Activated CD8-positive, alpha-beta memory T cell treated with anti-CD3 and anti-CD28 coated beads, Interleukin-2, amount 50 U/mL, for 48 hours (primary cell): Measurements from ENCODE around the gene NFAM1.

ENCODE experiments used
- DNase-seq: peaks from one replicate; pipeline ENCODE4 v3.0.0-alpha.2; 2020

Gene NFAM1

GRCh38 chr22:42414021-42414420, 18.2 kb downstream of the NFAM1 start:
- DNase-seq: no peak

GRCh38 chr22:42412744-42413333, 19.4 kb downstream of the NFAM1 start:
- no peak for DNase-seq

- no peak for DNase-seq
These were observed 21.5 kb downstream of the NFAM1 start for GRCh38 chr22:42410708-42411107.

- DNase-seq: no peak
These were observed 23.2 kb downstream of the NFAM1 start for GRCh38 chr22:42408810-42409529.

GRCh38 chr22:42408276-42408675, 23.9 kb downstream of the NFAM1 start:
- DNase-seq: no peak

GRCh38 chr22:42404266-42404665, 27.9 kb downstream of the NFAM1 start:
- no peak for DNase-seq

GRCh38 chr22:42401535-42402334, 30.5 kb downstream of the NFAM1 start:
- no peak for DNase-seq

GRCh38 chr22:42400811-42401534, 31.2 kb downstream of the NFAM1 start:
- DNase-seq: no peak

GRCh38 chr22:42399315-42400271, 32.6 kb downstream of the NFAM1 start:
- DNase-seq: no peak

GRCh38 chr22:42397332-42398249, 34.6 kb downstream of the NFAM1 start:
- no peak for DNase-seq

- no peak for DNase-seq
These were observed 35.4 kb downstream of the NFAM1 start for GRCh38 chr22:42396621-42397331.

GRCh38 chr22:42389143-42389542, 43.1 kb downstream of the NFAM1 start:
- no peak for DNase-seq

GRCh38 chr22:42388130-42388797, 43.9 kb downstream of the NFAM1 start:
- DNase-seq: no peak

GRCh38 chr22:42387631-42388030, 44.6 kb downstream of the NFAM1 start:
- DNase-seq: no peak

- no peak for DNase-seq
These were observed 46.5 kb downstream of the NFAM1 start for GRCh38 chr22:42385696-42386095.

GRCh38 chr22:42384506-42384905, 47.7 kb downstream of the NFAM1 start:
- DNase-seq: no peak

GRCh38 chr22:42383851-42384417, 48.3 kb downstream of the NFAM1 start:
- no peak for DNase-seq

- DNase-seq: no peak
These were observed 48.9 kb downstream of the NFAM1 start for GRCh38 chr22:42383287-42383686.
